ENCODE data around the gene NCF1.
"Not testable (repeated sequence)": the region's sequence is repeated elsewhere in the genome, so short reads cannot be mapped to it uniquely, and the experiment has no call there.

Gene NCF1

GRCh38 chr7:74820146-74820805 lies 46.5 kb downstream of the NCF1 start:
- H3K27ac ChIP-seq; H3K36me3 ChIP-seq (replicated peaks); in situ Hi-C loops (cut with HindIII; ENCODE audit: low pct_ligation_motif_present, low sequenced_read_pairs); H3K4me3 ChIP-seq (ENCODE audit: low read depth, low read length); H3K27me3 ChIP-seq (replicated peaks); DNase-seq: not testable (repeated sequence)

- DNase-seq; H3K4me3 ChIP-seq (ENCODE audit: low read depth, low read length); in situ Hi-C loops (cut with HindIII; ENCODE audit: low pct_ligation_motif_present, low sequenced_read_pairs); H3K27me3 ChIP-seq (replicated peaks); H3K36me3 ChIP-seq (replicated peaks); H3K27ac ChIP-seq: not testable (repeated sequence)
Measured at GRCh38 chr7:74821259-74821658, 47.4 kb downstream of the NCF1 start.

- H3K27ac ChIP-seq; H3K27me3 ChIP-seq (replicated peaks); in situ Hi-C loops (cut with HindIII; ENCODE audit: low pct_ligation_motif_present, low sequenced_read_pairs); DNase-seq; H3K36me3 ChIP-seq (replicated peaks); H3K4me3 ChIP-seq (ENCODE audit: low read depth, low read length): not testable (repeated sequence)
Measured at GRCh38 chr7:74829959-74830358, 56.1 kb downstream of the NCF1 start.

GRCh38 chr7:74830411-74830810 lies 56.6 kb downstream of the NCF1 start:
- H3K4me3 ChIP-seq (ENCODE audit: low read depth, low read length); H3K36me3 ChIP-seq (replicated peaks); H3K27me3 ChIP-seq (replicated peaks); DNase-seq; H3K27ac ChIP-seq; in situ Hi-C loops (cut with HindIII; ENCODE audit: low pct_ligation_motif_present, low sequenced_read_pairs): not testable (repeated sequence)
